DOHH2 (cell line): ENCODE data around the gene PTPRN2.

Source experiments
- CTCF ChIP-seq: fragments of 200-600 bp; sonication (generic); IDR thresholded peaks from one replicate; pipeline ENCODE4 v1.5.1; 2014; ENCODE audit warnings: antibody characterized with exemption, mild to moderate bottlenecking, low read depth, low read length; ENCODE audit not compliant: poor library complexity, severe bottlenecking
- EZH2phosphoT487 ChIP-seq: fragments of 200-600 bp; sonication (generic); IDR thresholded peaks from 2 replicates; pipeline ENCODE4 v1.6.1; 2017; ENCODE audit warnings: borderline replicate concordance, mild to moderate bottlenecking, antibody characterized with exemption, low read length, moderate library complexity, mixed read lengths

GRCh38 chr7:158160199-158160598 is 427.4 kb downstream of the PTPRN2 start:
- no peak for TF ChIP-seq CTCF
- TF ChIP-seq EZH2phosphoT487 = no peak
